DND-41 (cell line): ENCODE data around the gene PMEPA1.

Experiments
- ATAC-seq: fragments of 200-7000 bp; cut with Tn5 transposase; 3 replicates; pipeline ENCODE4 v1.9.1; 2021; ENCODE audit warnings: low read depth; ENCODE audit not compliant: insufficient read depth
- DNase-seq: peaks from one replicate; pipeline ENCODE4 v3.0.0-alpha.2; 2020
- H2AFZ ChIP-seq: 2 replicates; pipeline ENCODE4 v1.6.0; 2012; ENCODE audit warnings: low read depth, low read length
- H3K27ac ChIP-seq: 2 replicates; pipeline ENCODE4 v1.5.1; 2012; ENCODE audit warnings: low read length, inconsistent platforms
- H3K27me3 ChIP-seq: fragments of 200-600 bp; sonication (generic); 2 replicates; pipeline ENCODE4 v1.6.0; 2012; ENCODE audit warnings: low read length, mild to moderate bottlenecking, inconsistent platforms; ENCODE audit not compliant: insufficient read depth, poor library complexity
- H3K36me3 ChIP-seq: 2 replicates; pipeline ENCODE4 v1.5.1; 2012; ENCODE audit warnings: low read length, inconsistent platforms; ENCODE audit not compliant: insufficient read depth
- H3K4me1 ChIP-seq: 2 replicates; pipeline ENCODE4 v1.5.1; 2012; ENCODE audit warnings: mild to moderate bottlenecking, low read length; ENCODE audit not compliant: insufficient read depth
- H3K4me2 ChIP-seq: 2 replicates; pipeline ENCODE4 v1.6.0; 2012; ENCODE audit warnings: mild to moderate bottlenecking, moderate library complexity, low read length, inconsistent platforms; ENCODE audit not compliant: insufficient read depth
- H3K4me3 ChIP-seq, 2 experiments: fragments of 200-600 bp in 1 of 2; shearing (Covaris generic) in 1 of 2; 2 replicates each; pipeline ENCODE4 v1.5.1; 2012 to 2016; ENCODE audit warnings: inconsistent platforms in 2 of 2, low read length in 2 of 2, mild to moderate bottlenecking in 2 of 2, low read depth in 1 of 2, moderate library complexity in 1 of 2
- H3K79me2 ChIP-seq: 2 replicates; pipeline ENCODE4 v1.6.0; 2012; ENCODE audit warnings: low read length, inconsistent platforms; ENCODE audit not compliant: insufficient read depth
- H3K9ac ChIP-seq: 2 replicates; pipeline ENCODE4 v1.6.0; 2012; ENCODE audit warnings: low read depth, mild to moderate bottlenecking, inconsistent platforms, low read length, moderate library complexity
- H3K9me3 ChIP-seq: 2 replicates; pipeline ENCODE4 v1.5.1; 2012; ENCODE audit warnings: low read length, moderate library complexity, mild to moderate bottlenecking, inconsistent platforms; ENCODE audit not compliant: insufficient read depth, severe bottlenecking
- H4K20me1 ChIP-seq: 2 replicates; pipeline ENCODE4 v1.6.0; 2012; ENCODE audit warnings: low read length; ENCODE audit not compliant: insufficient read depth
- EZH2 ChIP-seq: IDR thresholded peaks from 3 replicates; pipeline ENCODE4 v1.6.1; 2012; ENCODE audit warnings: borderline replicate concordance, low read depth, mild to moderate bottlenecking, moderate library complexity, low read length, inconsistent platforms; ENCODE audit not compliant: severe bottlenecking
- TF ChIP-seq, protein P1 (sequence below): IDR thresholded peaks from 2 replicates; pipeline ENCODE4 v1.5.1; 2012; ENCODE audit warnings: borderline replicate concordance, low read length, moderate library complexity, mild to moderate bottlenecking; ENCODE audit not compliant: poor library complexity, severe bottlenecking; ENCODE audit errors: extremely low read depth

Gene PMEPA1

GRCh38 chr20:57709823-57710799, at the start of gene PMEPA1:
TSS of gene PMEPA1 (minus strand) at chr20:57710015. CDS start at chr20:57709582, 433 bp downstream.
- Histone ChIP-seq H3K4me2 (no peak within 1 kb of the TSS), H3K36me3 (no peaks in the 10 kb centered on the region), H3K9me3 (no peaks in the 10 kb centered on the region), H2AFZ (no peak within 1 kb of the TSS), H3K79me2 (no peaks in the 10 kb centered on the region), H3K4me3 (no peak within 1 kb of the TSS), H3K27ac (no peak within 1 kb of the TSS), H4K20me1 (peaks cover 4% of the 10 kb centered on the region), H3K27me3 (peaks cover 14% of the 10 kb centered on the region), H3K4me1 (no peaks in the 10 kb centered on the region), H3K9ac (no peak within 1 kb of the TSS)
- ATAC-seq, result no peak
- no peak for TF ChIP-seq EZH2
- TF ChIP-seq, protein P1, sequence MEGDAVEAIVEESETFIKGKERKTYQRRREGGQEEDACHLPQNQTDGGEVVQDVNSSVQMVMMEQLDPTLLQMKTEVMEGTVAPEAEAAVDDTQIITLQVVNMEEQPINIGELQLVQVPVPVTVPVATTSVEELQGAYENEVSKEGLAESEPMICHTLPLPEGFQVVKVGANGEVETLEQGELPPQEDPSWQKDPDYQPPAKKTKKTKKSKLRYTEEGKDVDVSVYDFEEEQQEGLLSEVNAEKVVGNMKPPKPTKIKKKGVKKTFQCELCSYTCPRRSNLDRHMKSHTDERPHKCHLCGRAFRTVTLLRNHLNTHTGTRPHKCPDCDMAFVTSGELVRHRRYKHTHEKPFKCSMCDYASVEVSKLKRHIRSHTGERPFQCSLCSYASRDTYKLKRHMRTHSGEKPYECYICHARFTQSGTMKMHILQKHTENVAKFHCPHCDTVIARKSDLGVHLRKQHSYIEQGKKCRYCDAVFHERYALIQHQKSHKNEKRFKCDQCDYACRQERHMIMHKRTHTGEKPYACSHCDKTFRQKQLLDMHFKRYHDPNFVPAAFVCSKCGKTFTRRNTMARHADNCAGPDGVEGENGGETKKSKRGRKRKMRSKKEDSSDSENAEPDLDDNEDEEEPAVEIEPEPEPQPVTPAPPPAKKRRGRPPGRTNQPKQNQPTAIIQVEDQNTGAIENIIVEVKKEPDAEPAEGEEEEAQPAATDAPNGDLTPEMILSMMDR, result no peak
- no peak for DNase-seq

DNA sequence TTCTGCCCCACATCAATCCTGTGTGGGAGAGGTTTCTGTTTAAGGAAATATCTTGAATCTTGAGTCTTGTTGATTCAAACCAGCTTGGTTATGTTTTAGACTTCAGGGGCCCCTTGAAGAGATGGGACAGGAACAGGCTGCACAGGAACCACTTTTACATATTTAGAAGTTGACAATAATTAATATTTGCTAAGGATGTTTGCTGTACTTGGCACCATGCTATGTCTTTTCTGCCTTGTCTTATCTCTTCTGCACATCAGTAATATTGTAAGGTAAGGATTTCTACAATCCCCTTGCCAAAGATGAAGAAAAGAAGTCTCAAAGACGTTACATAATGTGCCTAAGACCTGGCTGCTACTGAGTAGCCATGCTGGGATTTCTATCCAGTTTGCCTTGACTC, 48.0 kb upstream of the PMEPA1 start:
- Histone ChIP-seq H2AFZ (no peak overlapping the region), H3K4me3 (no peak overlapping the region), H3K27me3 (peaks cover 10% of the 10 kb centered on the region), H3K79me2 (no peaks in the 10 kb centered on the region), H3K36me3 (no peaks in the 10 kb centered on the region), H3K27ac (no peak overlapping the region), H3K4me2 (no peak overlapping the region), H3K4me1 (no peaks in the 10 kb centered on the region), H4K20me1 (no peaks in the 10 kb centered on the region), H3K9me3 (peaks cover 2% of the 10 kb centered on the region), H3K9ac (no peak overlapping the region)
- TF ChIP-seq, protein P1, result no peak
- TF ChIP-seq EZH2, result no peak
- DNase-seq (no peak), ATAC-seq (no peak)

GRCh38 chr20:57756921-57757320, 47.1 kb upstream of the PMEPA1 start:
- Histone ChIP-seq H2AFZ (no peak overlapping the region), H3K27ac (no peak overlapping the region), H3K4me2 (no peak overlapping the region), H3K9ac (no peak overlapping the region), H3K9me3 (no peaks in the 10 kb centered on the region), H3K79me2 (no peaks in the 10 kb centered on the region), H3K27me3 (peaks cover 10% of the 10 kb centered on the region), H3K4me3 (no peak overlapping the region), H3K4me1 (no peaks in the 10 kb centered on the region), H4K20me1 (no peaks in the 10 kb centered on the region), H3K36me3 (no peaks in the 10 kb centered on the region)
- TF ChIP-seq EZH2, result no peak
- TF ChIP-seq, protein P1, result no peak
- ATAC-seq (no peak), DNase-seq (no peak)
